ENCODE measurements around the gene HUS1.

GRCh38 chr7:48025624-48026023 lies 46.2 kb upstream of the HUS1 start:
- TF ChIP-seq POLR2AphosphoS5 (IDR thresholded peaks at IDR 0.05; ENCODE audit: low read depth) (no peak), CTCF (IDR thresholded peaks at IDR 0.05; ENCODE audit: insufficient read depth, low read length) (no peak)

Measured in HL-60 (cell line).